HepG2 (cell line): ENCODE results near the gene GNL3. TPM values are rescaled to one million over a fixed set of nuclear protein-coding genes. Genes with fewer than 3 reads are reported as not detected.

Source experiments
- ATAC-seq: fragments of 200-7000 bp; cut with Tn5 transposase; 3 replicates; pipeline ENCODE4 v1.9.1; 2020; ENCODE audit warnings: mild to moderate bottlenecking, moderate library complexity
- BruUV-seq: library from RNA; stranded (reverse); fragments of 400-500 nt; replicated peaks from 2 replicates; lab custom pipeline; 2021; lab: Mats Ljungman, UMichigan
- CTCF ChIA-PET: fragments of 300-600 bp; formaldehyde crosslinking; extraction: SDS; loops from one replicate; lab custom pipeline; 2021; ENCODE audit warnings: low total read pairs, inconsistent platforms, low intra/inter-chr PET ratio; lab: Yijun Ruan, JAX
- POLR2A ChIA-PET: fragments of 350-600 bp; sonication (Branson Sonifier 250); formaldehyde crosslinking; loops from one replicate; lab custom pipeline; 2020; ENCODE audit warnings: antibody characterized with exemption, inconsistent platforms; lab: Yijun Ruan, JAX
- DNase-seq: peaks from one replicate; pipeline ENCODE4 v3.0.0-alpha.2; 2015; ENCODE audit warnings: low spot score
- FAIRE-seq: peaks from 3 replicates; lab custom pipeline; 2011; peaks lifted over from hg19 to GRCh38; lab: Jason Lieb, UNC
- H2AFZ ChIP-seq: one replicate; pipeline ENCODE4 v1.6.1; 2011; ENCODE audit warnings: low read length, inconsistent platforms
- H3K27ac ChIP-seq: fragments of 300-600 bp; 3 replicates; pipeline ENCODE4 v1.8.0; 2011; ENCODE audit warnings: mixed run types, mild to moderate bottlenecking, mixed read lengths, low read length, inconsistent platforms; ENCODE audit not compliant: insufficient read depth; ENCODE audit errors: extremely low read length
- H3K27me3 ChIP-seq, 2 experiments: fragments of 200-600 bp in 1 of 2; 2 replicates in 1 of 2; 3 replicates in 1 of 2; pipeline versions ENCODE4 v1.6.0 to v1.8.0; 2011; ENCODE audit warnings: low read length in 2 of 2, mild to moderate bottlenecking in 2 of 2, moderate library complexity in 2 of 2, inconsistent platforms in 1 of 2; ENCODE audit not compliant: insufficient read depth in 2 of 2, control insufficient read depth in 1 of 2
- H3K36me3 ChIP-seq, 2 experiments: fragments of 200-600 bp in 1 of 2; replicated peaks in 1 of 2; 2 replicates in 1 of 2; 3 replicates in 1 of 2; pipeline versions ENCODE4 v1.5.1 to v1.8.0; 2011; ENCODE audit warnings: low read length in 2 of 2, inconsistent platforms in 1 of 2; ENCODE audit not compliant: insufficient read depth in 2 of 2, control insufficient read depth in 1 of 2
- H3K4me1 ChIP-seq: 2 replicates; pipeline ENCODE4 v1.5.1; 2012; ENCODE audit warnings: low read length, inconsistent platforms; ENCODE audit not compliant: insufficient read depth
- H3K4me2 ChIP-seq: 2 replicates; pipeline ENCODE4 v1.6.0; 2011; ENCODE audit warnings: low read depth, low read length, inconsistent platforms
- H3K4me3 ChIP-seq, 3 experiments: fragments of 200-600 bp in 1 of 3; sonication (generic), shearing (Covaris generic) in 1 of 3; replicated peaks in 1 of 3; 2 replicates each; pipeline ENCODE4 v1.5.1; 2011 to 2016; ENCODE audit warnings: low read length in 3 of 3, inconsistent platforms in 2 of 3, low read depth in 2 of 3, mild to moderate bottlenecking in 2 of 3, control low read depth in 1 of 3, mixed read lengths in 1 of 3; ENCODE audit not compliant: insufficient read depth in 1 of 3
- H3K79me2 ChIP-seq: one replicate; pipeline ENCODE4 v1.6.1; 2011; ENCODE audit warnings: low read length, inconsistent platforms; ENCODE audit not compliant: insufficient read depth
- H3K9ac ChIP-seq: 2 replicates; pipeline ENCODE4 v1.6.0; 2011; ENCODE audit warnings: mild to moderate bottlenecking, low read depth, low read length, inconsistent platforms; ENCODE audit not compliant: insufficient read depth
- H3K9me3 ChIP-seq: 2 replicates; pipeline ENCODE4 v1.5.1; 2012; ENCODE audit warnings: mild to moderate bottlenecking, low read length
- H4K20me1 ChIP-seq: 2 replicates; pipeline ENCODE4 v1.6.0; 2011; ENCODE audit warnings: inconsistent platforms, mild to moderate bottlenecking, low read length, moderate library complexity; ENCODE audit not compliant: insufficient read depth
- ASH2L ChIP-seq: fragments of 300-600, 200-600 bp; sonication (generic); IDR thresholded peaks from 2 replicates; pipeline ENCODE4 v1.7.0; 2017; ENCODE audit warnings: low read depth, mild to moderate bottlenecking, moderate library complexity, mixed read lengths, low read length; ENCODE audit not compliant: insufficient read length
- ATF5 ChIP-seq: sonication (generic); formaldehyde crosslinking; IDR thresholded peaks from 2 replicates; pipeline ENCODE4 v1.4.0; 2020; ENCODE audit warnings: mild to moderate bottlenecking, low read depth, missing genetic modification reagents
- GABPB1 ChIP-seq: IDR thresholded peaks from 2 replicates; pipeline ENCODE4 v1.6.1; 2016; ENCODE audit warnings: mild to moderate bottlenecking, missing genetic modification reagents, moderate library complexity, missing compliant biosample characterization
- MTA3 ChIP-seq: sonication (generic); formaldehyde crosslinking; IDR thresholded peaks from 2 replicates; pipeline ENCODE4 v1.4.0; 2020; ENCODE audit warnings: missing genetic modification reagents
- SP4 ChIP-seq: sonication (generic); formaldehyde crosslinking; IDR thresholded peaks from 2 replicates; pipeline ENCODE4 v1.8.1; 2023; ENCODE audit warnings: mild to moderate bottlenecking, missing genetic modification reagents
- STAT6 ChIP-seq: sonication (generic); formaldehyde crosslinking; IDR thresholded peaks from 2 replicates; pipeline ENCODE4 v1.4.0; 2020; ENCODE audit warnings: missing genetic modification reagents, mild to moderate bottlenecking, borderline replicate concordance
- TAF1 ChIP-seq: sonication (generic); formaldehyde crosslinking; IDR thresholded peaks from 2 replicates; pipeline ENCODE4 v1.4.0; 2020; ENCODE audit warnings: missing genetic modification reagents
- TP53 ChIP-seq: sonication (generic); formaldehyde crosslinking; conservative IDR thresholded peaks from 2 replicates; pipeline ENCODE4 v1.4.0; 2020; ENCODE audit warnings: missing genetic modification reagents
- ZNF124 ChIP-seq: sonication (generic); formaldehyde crosslinking; IDR thresholded peaks from 2 replicates; pipeline ENCODE4 v1.4.0; 2020; ENCODE audit warnings: missing genetic modification reagents
- ZNF337 ChIP-seq: sonication (generic); formaldehyde crosslinking; IDR thresholded peaks from 2 replicates; pipeline ENCODE4 v1.5.1; 2020; ENCODE audit warnings: missing genetic modification reagents, low read depth, mild to moderate bottlenecking, borderline replicate concordance
- ZNF343 ChIP-seq: sonication (generic); formaldehyde crosslinking; IDR thresholded peaks from 2 replicates; pipeline ENCODE4 v1.4.0; 2020; ENCODE audit warnings: mild to moderate bottlenecking, missing genetic modification reagents
- ZNF501 ChIP-seq: sonication (generic); formaldehyde crosslinking; IDR thresholded peaks from 2 replicates; pipeline ENCODE4 v1.5.1; 2020; ENCODE audit warnings: mild to moderate bottlenecking, moderate library complexity, missing genetic modification reagents
- ZNF546 ChIP-seq: sonication (generic); formaldehyde crosslinking; conservative IDR thresholded peaks from 2 replicates; pipeline ENCODE4 v1.8.1; 2023; ENCODE audit warnings: mild to moderate bottlenecking, missing genetic modification reagents
- ZNF670 ChIP-seq: sonication (generic); formaldehyde crosslinking; IDR thresholded peaks from 2 replicates; pipeline ENCODE4 v1.8.0; 2022; ENCODE audit warnings: mild to moderate bottlenecking, missing genetic modification reagents, borderline replicate concordance
- WGBS: methylation state at CpG from one replicate; pipeline ENCODE4 v1.1.6; 2017; ENCODE audit warnings: low lambda C conversion rate; 5-methylcytosine and 5-hydroxymethylcytosine counted together
- in situ Hi-C: cut with HindIII; loops from 2 replicates; pipeline ENCODE4 v1.10.0; 2017; ENCODE audit warnings: low pct_unique_long_range_greater_than_20kb; ENCODE audit not compliant: extremely low pct_ligation_motif_present
- intact Hi-C: fragments of 100-400 bp; cut with micrococcal nuclease; formaldehyde crosslinking; loops from one replicate; pipeline ENCODE4 v1.10.0; 2022; ENCODE audit not compliant: unreplicated experiment
- polyA plus RNA-seq, 8 experiments: library from polyadenylated mRNA; depleted of rRNA in 3 of 8; stranded (reverse) in 7 of 8; unstranded in 1 of 8; fragments of >200 nt; fragmentation: Illumina TruSeq in 4 of 8; extraction: Trizol in 4 of 8; gene quantifications; 2 replicates each; pipeline versions ENCODE4 v1.2.1 to v1.2.3, GENCODE V29; 2011 to 2016; ENCODE audit warnings: low read depth in 4 of 8, missing spikeins in 1 of 8, mixed read lengths in 1 of 8; ENCODE audit not compliant: insufficient read depth in 1 of 8
- total RNA-seq, 5 experiments: library from RNA; depleted of rRNA; stranded (reverse); fragments of >200 nt; fragmentation: Illumina TruSeq; extraction: Trizol; gene quantifications; 2 replicates each; pipeline ENCODE4 v1.2.3, GENCODE V29; 2016; ENCODE audit warnings: low read depth in 1 of 5

GNL3 gene
- total and polyA plus RNA-seq, 2 of the 13 experiments (the other 11 are each of a cell fraction or from before 2014, with no cell fraction given) = 129 to 257 TPM

GRCh38 chr3:52721002-52721729, 35.3 kb downstream of the GNL3 start:
- ChIA-PET POLR2A (interaction anchor here (1.3 to 1.7 kb wide), 2 partner anchors 14 to 54 kb away, joined by 3 to 4 read pairs; no protein-coding TSS in a partner anchor), CTCF (no interaction called here)
- Histone ChIP-seq H3K79me2 (no peaks in the 10 kb centered on the region), H3K27ac (no peak overlapping the region), H3K9me3 (no peaks in the 10 kb centered on the region), H2AFZ (no peak overlapping the region), H3K36me3 (peaks cover 0 to 5% of the 10 kb centered on the region in 2 experiments; a peak in 1 of 5 replicates), H3K4me1 (peaks cover 20% of the 10 kb centered on the region), H3K4me3 (no peak overlapping the region), H4K20me1 (no peaks in the 10 kb centered on the region), H3K9ac (no peak overlapping the region), H3K27me3 (no peaks in the 10 kb centered on the region), H3K4me2 (no peak overlapping the region)
- in situ Hi-C loops = no loop called here
- WGBS = 97% methylated on average over 6 of the region's 6 CpGs
- TF ChIP-seq ZNF670 (CRISPR knock-in tag) (no peak), ZNF337 (no peak), ASH2L (no peak), TP53 (CRISPR knock-in tag) (no peak), ZNF546 (CRISPR knock-in tag) (no peak), ATF5 (CRISPR knock-in tag) (no peak), MTA3 (no peak), ZNF343 (no peak), ZNF501 (CRISPR knock-in tag) (no peak), TAF1 (CRISPR knock-in tag) (no peak), STAT6 (CRISPR knock-in tag) (no peak), SP4 (CRISPR knock-in tag) (no peak), ZNF124 (CRISPR knock-in tag) (no peak), GABPB1 (CRISPR knock-in tag) (no peak)
- no TSS peak for BruUV-seq
- no peak for ATAC-seq
- DNase-seq = no peak
- intact Hi-C loops = no loop called here
- FAIRE-seq = no peak
